NCI-H146 treated with DMSO at 0.1 percent for 48 hours (cell line): ENCODE measurements around the gene PRKCE.
A peak's percentile ranks its signal among the peaks of the same experiment; 100 is the strongest.

Experiments
- DNase-seq: peaks from one replicate; lab custom pipeline; 2025; ENCODE audit not compliant: unreplicated experiment; lab: John Stamatoyannopoulos, UW

PRKCE gene

GRCh38 chr2:45925636-45926366 is 274.3 kb downstream of the PRKCE start:
- DNase-seq: no peak

- DNase-seq: no peak
Measured at GRCh38 chr2:45928946-45929345, 277.5 kb downstream of the PRKCE start.

- DNase-seq: no peak
Measured at GRCh38 chr2:45929674-45930395, 278.4 kb downstream of the PRKCE start.

- DNase-seq: peak; percentile 64
Measured at GRCh38 chr2:45930396-45930792, 278.9 kb downstream of the PRKCE start.

GRCh38 chr2:45932278-45932975 is 281.0 kb downstream of the PRKCE start:
- DNase-seq: no peak

- peak; percentile 82 for DNase-seq
Measured at GRCh38 chr2:45935791-45936622, 284.5 kb downstream of the PRKCE start.

- no peak for DNase-seq
Measured at GRCh38 chr2:45936623-45936979, 285.1 kb downstream of the PRKCE start.

GRCh38 chr2:45937990-45938389 is 286.5 kb downstream of the PRKCE start:
- no peak for DNase-seq

GRCh38 chr2:45938649-45939511 is 287.4 kb downstream of the PRKCE start:
- DNase-seq: no peak

- DNase-seq: no peak
Measured at GRCh38 chr2:45941531-45942236, 290.2 kb downstream of the PRKCE start.

- DNase-seq: peak; percentile 52
Measured at GRCh38 chr2:45942237-45942738, 290.8 kb downstream of the PRKCE start.

- DNase-seq: peak; percentile 22
Measured at GRCh38 chr2:45943219-45944044, 292.0 kb downstream of the PRKCE start.

GRCh38 chr2:45944074-45944473 is 292.6 kb downstream of the PRKCE start:
- no peak for DNase-seq

GRCh38 chr2:45945302-45945717 is 293.8 kb downstream of the PRKCE start:
- no peak for DNase-seq

GRCh38 chr2:45946023-45946422 is 294.5 kb downstream of the PRKCE start:
- DNase-seq: no peak

GRCh38 chr2:45950606-45951005 is 299.1 kb downstream of the PRKCE start:
- no peak for DNase-seq

GRCh38 chr2:45951025-45951727 is 299.7 kb downstream of the PRKCE start:
- no peak for DNase-seq

- DNase-seq: no peak
Measured at GRCh38 chr2:45952591-45952990, 301.1 kb downstream of the PRKCE start.
